PC-3 (cell line): ENCODE results near the gene PLEKHG2. TPM values are rescaled to one million over a fixed set of nuclear protein-coding genes. Genes with fewer than 3 reads are reported as not detected.

Experiments
- ATAC-seq: fragments of 200-7000 bp; cut with Tn5 transposase; 2 replicates; pipeline ENCODE4 v1.9.1; 2020; ENCODE audit warnings: mild to moderate bottlenecking, moderate library complexity
- BruUV-seq: library from RNA; stranded (reverse); fragments of 400-500 nt; replicated peaks from 2 replicates; lab custom pipeline; 2021; lab: Mats Ljungman, UMichigan
- CTCF ChIA-PET: fragments of 300-600 bp; sonication (Branson Sonifier 250); formaldehyde crosslinking; loops from one replicate; lab custom pipeline; 2022; ENCODE audit warnings: antibody characterized with exemption; lab: Charles Lee
- POLR2A ChIA-PET: fragments of 300-600 bp; sonication (Branson Sonifier 250); formaldehyde crosslinking; loops from one replicate; lab custom pipeline; 2022; ENCODE audit warnings: antibody characterized with exemption; ENCODE audit not compliant: unreplicated experiment; lab: Charles Lee
- DNase-seq: peaks from one replicate; pipeline ENCODE4 v3.0.0-alpha.2; 2015
- H2AFZ ChIP-seq: fragments of 300-600 bp; sonication (generic); 2 replicates; pipeline ENCODE4 v1.6.0; 2016; ENCODE audit warnings: antibody characterized with exemption, low read length
- H3F3A ChIP-seq: fragments of 300-600 bp; sonication (generic); one replicate; pipeline ENCODE4 v1.6.0; 2017; ENCODE audit warnings: antibody characterized with exemption, low read length, control low read depth, mild to moderate bottlenecking; ENCODE audit not compliant: unreplicated experiment
- H3K27ac ChIP-seq: fragments of 300-600 bp; sonication (generic); 2 replicates; pipeline ENCODE4 v1.5.1; 2016; ENCODE audit warnings: mild to moderate bottlenecking, low read length
- H3K27me3 ChIP-seq: fragments of 300-600 bp; sonication (generic); 2 replicates; pipeline ENCODE4 v1.6.1; 2016; ENCODE audit warnings: low read length, mixed read lengths
- H3K36me3 ChIP-seq: fragments of 300-600 bp; sonication (generic); 2 replicates; pipeline ENCODE4 v1.6.1; 2016; ENCODE audit warnings: low read depth, mixed run types, low read length, mixed read lengths
- H3K4me1 ChIP-seq: fragments of 300-600 bp; sonication (generic); 2 replicates; pipeline ENCODE4 v1.5.1; 2016; ENCODE audit warnings: low read length; ENCODE audit not compliant: insufficient read depth
- H3K4me2 ChIP-seq: fragments of 300-600 bp; sonication (generic); 2 replicates; pipeline ENCODE4 v1.6.0; 2016; ENCODE audit warnings: low read length
- H3K4me3 ChIP-seq: fragments of 300-600 bp; sonication (generic); 2 replicates; pipeline ENCODE4 v1.5.1; 2016; ENCODE audit warnings: mild to moderate bottlenecking, low read length, mixed read lengths
- H3K79me2 ChIP-seq: fragments of 300-600 bp; sonication (generic); 2 replicates; pipeline ENCODE4 v1.6.1; 2017; ENCODE audit warnings: low read length, mixed read lengths
- H3K9ac ChIP-seq: fragments of 300-600 bp; sonication (generic); 2 replicates; pipeline ENCODE4 v1.6.0; 2016; ENCODE audit warnings: mild to moderate bottlenecking, low read length
- H3K9me2 ChIP-seq: fragments of 300-600 bp; sonication (generic); replicated peaks from 2 replicates; pipeline ENCODE4 v1.6.1; 2016; ENCODE audit warnings: mixed run types, low read length, mixed read lengths
- H3K9me3 ChIP-seq: fragments of 300-600 bp; sonication (generic); 2 replicates; pipeline ENCODE4 v1.6.1; 2016; ENCODE audit warnings: low read length, mixed read lengths
- H4K20me1 ChIP-seq: fragments of 300-600 bp; sonication (generic); 2 replicates; pipeline ENCODE4 v1.6.1; 2016; ENCODE audit warnings: low read length, mixed read lengths
- EZH2 ChIP-seq: fragments of 300-600 bp; sonication (generic); IDR thresholded peaks from one replicate; pipeline ENCODE4 v1.6.1; 2017; ENCODE audit warnings: antibody characterized with exemption, mild to moderate bottlenecking, low read length; ENCODE audit not compliant: unreplicated experiment
- EZH2phosphoT487 ChIP-seq: fragments of 300-600 bp; sonication (generic); IDR thresholded peaks from 2 replicates; pipeline ENCODE4 v1.6.1; 2018; ENCODE audit warnings: mild to moderate bottlenecking, antibody characterized with exemption, low read length, borderline replicate concordance
- intact Hi-C: fragments of 100-400 bp; cut with micrococcal nuclease; formaldehyde crosslinking; loops from 2 replicates; pipeline ENCODE4 v1.9.0; 2023
- total RNA-seq: library from RNA; depleted of rRNA; stranded (reverse); fragments of >200 nt; gene quantifications from 2 replicates; pipeline ENCODE4 v1.2.3, GENCODE V29; 2014
- TF ChIP-seq, protein P1 (sequence below): fragments of 300-600 bp; sonication (generic); conservative IDR thresholded peaks from 2 replicates; pipeline ENCODE4 v1.5.1; 2017; ENCODE audit warnings: antibody characterized with exemption, low read depth, mild to moderate bottlenecking, low read length

The PLEKHG2 gene
- total RNA-seq, 1 experiment from 2014 or later, result 8.3 TPM

DNA sequence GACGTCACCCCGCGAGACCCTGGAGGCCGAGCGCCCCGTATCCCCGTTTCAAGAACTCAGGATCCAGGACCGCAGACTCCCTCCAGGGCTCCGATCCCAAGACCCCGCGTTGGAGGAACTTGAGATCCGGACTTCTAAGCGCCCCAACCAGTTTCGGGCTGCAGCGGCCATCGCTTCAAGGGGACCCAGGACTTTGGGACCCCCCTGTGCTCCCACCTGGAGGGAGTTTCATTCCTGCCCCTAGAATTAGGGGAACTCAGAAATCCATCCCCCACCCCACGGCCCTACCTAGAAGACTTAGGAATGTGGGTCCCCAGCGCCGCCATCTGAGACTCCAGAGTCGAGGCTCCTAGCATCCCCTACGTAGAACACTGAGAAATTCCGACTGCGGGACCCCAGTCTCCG lies 400 bp downstream of the PLEKHG2 start:
- peaks cover 30% of the 10 kb centered on the region for H3K4me1 ChIP-seq
- no peaks in the 10 kb centered on the region for H3K9me2 ChIP-seq
- TF ChIP-seq EZH2, result no peak
- TF ChIP-seq, protein P1, sequence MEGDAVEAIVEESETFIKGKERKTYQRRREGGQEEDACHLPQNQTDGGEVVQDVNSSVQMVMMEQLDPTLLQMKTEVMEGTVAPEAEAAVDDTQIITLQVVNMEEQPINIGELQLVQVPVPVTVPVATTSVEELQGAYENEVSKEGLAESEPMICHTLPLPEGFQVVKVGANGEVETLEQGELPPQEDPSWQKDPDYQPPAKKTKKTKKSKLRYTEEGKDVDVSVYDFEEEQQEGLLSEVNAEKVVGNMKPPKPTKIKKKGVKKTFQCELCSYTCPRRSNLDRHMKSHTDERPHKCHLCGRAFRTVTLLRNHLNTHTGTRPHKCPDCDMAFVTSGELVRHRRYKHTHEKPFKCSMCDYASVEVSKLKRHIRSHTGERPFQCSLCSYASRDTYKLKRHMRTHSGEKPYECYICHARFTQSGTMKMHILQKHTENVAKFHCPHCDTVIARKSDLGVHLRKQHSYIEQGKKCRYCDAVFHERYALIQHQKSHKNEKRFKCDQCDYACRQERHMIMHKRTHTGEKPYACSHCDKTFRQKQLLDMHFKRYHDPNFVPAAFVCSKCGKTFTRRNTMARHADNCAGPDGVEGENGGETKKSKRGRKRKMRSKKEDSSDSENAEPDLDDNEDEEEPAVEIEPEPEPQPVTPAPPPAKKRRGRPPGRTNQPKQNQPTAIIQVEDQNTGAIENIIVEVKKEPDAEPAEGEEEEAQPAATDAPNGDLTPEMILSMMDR, result peak; percentile 8; the same call in 1 of the 2 replicates
- no peaks in the 10 kb centered on the region for H3F3A ChIP-seq
- peak overlapping the region; percentile 93 for H3K4me3 ChIP-seq
- ATAC-seq (no peak), DNase-seq (no peak)
- no TSS peak for BruUV-seq
- POLR2A ChIA-PET, result no interaction called here
- H3K4me2 ChIP-seq, result peak overlapping the region; percentile 98
- peaks cover 6% of the 10 kb centered on the region for H3K36me3 ChIP-seq
- intact Hi-C loops, result loop anchor here (2.0 kb wide), 1 partner anchor 18 kb away; no protein-coding TSS in a partner anchor
- peaks cover 9% of the 10 kb centered on the region for H4K20me1 ChIP-seq
- H3K9me3 ChIP-seq, result no peaks in the 10 kb centered on the region
- CTCF ChIA-PET, result no interaction called here
- peaks cover 10% of the 10 kb centered on the region for H3K79me2 ChIP-seq
- H3K27ac ChIP-seq, result peak overlapping the region; percentile 53
- peak overlapping the region; percentile 65 for H2AFZ ChIP-seq
- peak overlapping the region; percentile 90 for H3K9ac ChIP-seq
- H3K27me3 ChIP-seq, result no peaks in the 10 kb centered on the region

- no peaks in the 10 kb centered on the region for H3F3A ChIP-seq
- no peaks in the 10 kb centered on the region for H3K9me3 ChIP-seq
- H2AFZ ChIP-seq, result peak overlapping the region; percentile 65; the same call in 1 of the 2 replicates
- POLR2A ChIA-PET, result interaction anchor here (0.5 kb wide), 1 partner anchor 16 kb away, joined by 3 read pairs; no protein-coding TSS in a partner anchor
- peak overlapping the region; percentile 90 for H3K9ac ChIP-seq
- peaks cover under 1% of the 10 kb centered on the region for H3K36me3 ChIP-seq
- no peak for TF ChIP-seq EZH2phosphoT487
- no peak for TF ChIP-seq EZH2
- intact Hi-C loops, result loop anchor here (2.0 kb wide), 1 partner anchor 17 kb away; no protein-coding TSS in a partner anchor
- peak overlapping the region; percentile 93 for H3K4me3 ChIP-seq
- ATAC-seq (no peak), DNase-seq (no peak)
- peaks cover 4% of the 10 kb centered on the region for H4K20me1 ChIP-seq
- H3K27me3 ChIP-seq, result no peaks in the 10 kb centered on the region
- peak overlapping the region; percentile 53 for H3K27ac ChIP-seq
- H3K4me2 ChIP-seq, result peak overlapping the region; percentile 98
- CTCF ChIA-PET, result no interaction called here
- H3K79me2 ChIP-seq, result peaks cover 5% of the 10 kb centered on the region
- H3K9me2 ChIP-seq, result no peaks in the 10 kb centered on the region
- BruUV-seq, result no TSS peak
- peaks cover 28% of the 10 kb centered on the region for H3K4me1 ChIP-seq
Observed at GRCh38 chr19:39413272-39413910, 922 bp downstream of the PLEKHG2 start.

DNA sequence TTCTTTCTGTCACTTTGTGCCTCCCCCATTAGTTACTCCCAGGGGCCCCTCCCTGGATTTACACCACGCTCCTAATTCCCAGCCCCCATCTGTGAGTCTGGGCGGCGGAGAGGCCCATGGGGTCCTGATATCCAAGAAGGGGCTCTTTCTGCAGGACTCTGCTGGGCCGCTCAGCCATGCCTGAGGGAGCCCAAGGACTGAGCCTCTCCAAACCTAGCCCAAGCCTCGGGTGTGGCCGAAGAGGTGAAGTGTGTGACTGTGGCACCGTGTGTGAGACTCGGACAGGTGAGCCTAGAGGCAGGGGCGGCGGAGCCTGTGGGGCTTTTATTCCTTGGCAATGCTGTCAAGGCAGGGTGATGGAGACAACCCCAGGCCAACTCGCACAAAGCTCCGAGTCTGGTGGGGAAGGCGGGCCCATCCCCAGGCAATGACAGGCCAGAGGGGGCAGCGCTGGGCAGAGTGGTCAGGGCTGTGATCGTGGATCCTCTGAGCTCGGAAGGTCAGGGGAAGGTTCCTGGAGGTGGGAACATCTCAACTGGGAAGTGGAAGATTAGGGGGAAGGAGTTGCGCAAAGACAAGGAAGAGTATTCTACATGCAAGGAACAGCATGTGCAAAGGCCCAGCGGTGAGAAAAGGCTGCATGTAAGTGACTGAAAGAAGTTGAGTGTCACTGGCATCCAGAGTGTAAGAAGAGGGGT lies 1.6 kb downstream of the PLEKHG2 start:
- intact Hi-C loops, result loop anchor here (2.0 kb wide), 1 partner anchor 17 kb away; no protein-coding TSS in a partner anchor
- peaks cover 23% of the 10 kb centered on the region for H3K4me1 ChIP-seq
- peak overlapping the region; percentile 65; the same call in 1 of the 2 replicates for H2AFZ ChIP-seq
- no peaks in the 10 kb centered on the region for H3K9me3 ChIP-seq
- ChIA-PET POLR2A (interaction anchor here (0.5 kb wide), 1 partner anchor 17 kb away, joined by 3 read pairs; no protein-coding TSS in a partner anchor), CTCF (no interaction called here)
- no peaks in the 10 kb centered on the region for H3K79me2 ChIP-seq
- H3K9me2 ChIP-seq, result no peaks in the 10 kb centered on the region
- H3K27me3 ChIP-seq, result no peaks in the 10 kb centered on the region
- H3K9ac ChIP-seq, result peak overlapping the region; percentile 90
- H3K4me2 ChIP-seq, result peak overlapping the region; percentile 98
- no TSS peak for BruUV-seq
- no peaks in the 10 kb centered on the region for H3F3A ChIP-seq
- ATAC-seq (no peak), DNase-seq (no peak)
- no peaks in the 10 kb centered on the region; the same call in 1 of the 2 replicates for H3K36me3 ChIP-seq
- no peaks in the 10 kb centered on the region for H4K20me1 ChIP-seq
- H3K27ac ChIP-seq, result 0 out of 2 replicates have a peak overlapping the region, but pooled peaks have one; percentile 53
- TF ChIP-seq EZH2 (no peak), EZH2phosphoT487 (no peak)
- TF ChIP-seq, protein P1, result peak; percentile 42; the same call in 1 of the 2 replicates
- H3K4me3 ChIP-seq, result peak overlapping the region; percentile 93
